Keratinocyte (primary cell): ENCODE results near the gene BTBD10. TPM values are rescaled to one million over a fixed set of nuclear protein-coding genes. Genes with fewer than 3 reads are reported as not detected.

Experiments used
- DNase-seq: peaks from one replicate; pipeline ENCODE4 v3.0.0-alpha.2; 2011; ENCODE audit warnings: low read depth, missing footprints, low spot score
- FAIRE-seq: peaks from 2 replicates; lab custom pipeline; 2011; peaks lifted over from hg19 to GRCh38; lab: Jason Lieb, UNC
- H2AFZ ChIP-seq: 2 replicates; pipeline ENCODE4 v1.6.0; 2012; ENCODE audit warnings: low read length, control low read depth, inconsistent platforms; ENCODE audit not compliant: control insufficient read depth
- H3K27ac ChIP-seq: 2 replicates; pipeline ENCODE4 v1.5.1; 2011; ENCODE audit warnings: low read length; ENCODE audit not compliant: control insufficient read depth, insufficient read depth
- H3K27me3 ChIP-seq: 3 replicates; pipeline ENCODE4 v1.6.0; 2011; ENCODE audit warnings: low read length; ENCODE audit not compliant: control insufficient read depth, insufficient read depth; ENCODE audit errors: extremely low read depth
- H3K36me3 ChIP-seq, 2 experiments: 2 replicates in 1 of 2; 3 replicates in 1 of 2; pipeline ENCODE4 v1.5.1; 2011; ENCODE audit warnings: low read length in 2 of 2, mild to moderate bottlenecking in 1 of 2; ENCODE audit not compliant: control insufficient read depth in 2 of 2, insufficient read depth in 2 of 2; ENCODE audit errors: extremely low read depth in 1 of 2
- H3K4me1 ChIP-seq: 3 replicates; pipeline ENCODE4 v1.5.1; 2011; ENCODE audit warnings: low read length; ENCODE audit not compliant: control insufficient read depth, insufficient read depth; ENCODE audit errors: extremely low read depth
- H3K4me2 ChIP-seq: 3 replicates; pipeline ENCODE4 v1.6.0; 2011; ENCODE audit warnings: low read depth, low read length; ENCODE audit not compliant: control insufficient read depth, insufficient read depth; ENCODE audit errors: extremely low read depth
- H3K4me3 ChIP-seq, 3 experiments: fragments of 200-600 bp in 1 of 3; sonication (generic) in 1 of 3; 2 replicates in 2 of 3; 3 replicates in 1 of 3; pipeline ENCODE4 v1.5.1; 2011 to 2016; ENCODE audit warnings: low read length in 3 of 3, mild to moderate bottlenecking in 3 of 3, control low read depth in 2 of 3, inconsistent platforms in 1 of 3, low read depth in 1 of 3, mixed read lengths in 1 of 3, mixed run types in 1 of 3, moderate library complexity in 1 of 3; ENCODE audit not compliant: control insufficient read depth in 2 of 3, insufficient read depth in 2 of 3; ENCODE audit errors: extremely low read depth in 1 of 3
- H3K79me2 ChIP-seq: 2 replicates; pipeline ENCODE4 v1.6.0; 2012; ENCODE audit warnings: low read length; ENCODE audit not compliant: control insufficient read depth, insufficient read depth
- H3K9ac ChIP-seq: 3 replicates; pipeline ENCODE4 v1.6.0; 2011; ENCODE audit warnings: low read length; ENCODE audit not compliant: control insufficient read depth, insufficient read depth; ENCODE audit errors: extremely low read depth
- H3K9me1 ChIP-seq: 3 replicates; pipeline ENCODE4 v1.6.0; 2011; ENCODE audit warnings: low read length; ENCODE audit not compliant: control insufficient read depth, insufficient read depth; ENCODE audit errors: extremely low read depth
- H3K9me3 ChIP-seq: 2 replicates; pipeline ENCODE4 v1.5.1; 2012; ENCODE audit warnings: low read depth, low read length; ENCODE audit not compliant: control insufficient read depth
- H4K20me1 ChIP-seq: 3 replicates; pipeline ENCODE4 v1.6.0; 2011; ENCODE audit warnings: low read length; ENCODE audit not compliant: control insufficient read depth, insufficient read depth; ENCODE audit errors: extremely low read depth
- CTCF ChIP-seq, 3 experiments: IDR thresholded peaks in 1 of 3; conservative IDR thresholded peaks in 1 of 3; optimal IDR thresholded peaks in 1 of 3; 2 replicates in 2 of 3; 3 replicates in 1 of 3; pipeline versions ENCODE3 to v1.5.1; 2011; ENCODE audit warnings: low read length in 3 of 3, mild to moderate bottlenecking in 3 of 3, moderate library complexity in 2 of 3, control low read depth in 1 of 3, inconsistent platforms in 1 of 3; ENCODE audit not compliant: insufficient read depth in 2 of 3; ENCODE audit errors: extremely low read depth in 1 of 3
- EZH2 ChIP-seq: IDR thresholded peaks from one replicate; pipeline ENCODE4 v1.6.1; 2012; ENCODE audit warnings: inconsistent platforms, mild to moderate bottlenecking, low read length, moderate library complexity
- dilution Hi-C: fragments of 300-500 bp; cut with MboI; formaldehyde crosslinking; loops from one replicate; pipeline ENCODE4 v1.7.0; 2020; ENCODE audit warnings: low sequenced_read_pairs; ENCODE audit not compliant: extremely low pct_ligation_motif_present
- polyA plus RNA-seq, 5 experiments: library from polyadenylated mRNA; depleted of rRNA in 3 of 5; stranded (reverse) in 3 of 5; stranded (forward) in 1 of 5; unstranded in 1 of 5; fragments of >200 nt; gene quantifications; 1 replicate in 1 of 5; 2 replicates in 3 of 5; 3 replicates in 1 of 5; pipeline versions ENCODE4 v1.2.1 to v1.2.3, GENCODE V29; 2011 to 2012; ENCODE audit warnings: missing spikeins in 2 of 5, low read depth in 1 of 5, low replicate concordance in 1 of 5

Gene BTBD10
- polyA plus RNA-seq, 1 donor (not counting 4 experiments of a cell fraction or from before 2014, with no cell fraction given), result 76.0 TPM

DNA sequence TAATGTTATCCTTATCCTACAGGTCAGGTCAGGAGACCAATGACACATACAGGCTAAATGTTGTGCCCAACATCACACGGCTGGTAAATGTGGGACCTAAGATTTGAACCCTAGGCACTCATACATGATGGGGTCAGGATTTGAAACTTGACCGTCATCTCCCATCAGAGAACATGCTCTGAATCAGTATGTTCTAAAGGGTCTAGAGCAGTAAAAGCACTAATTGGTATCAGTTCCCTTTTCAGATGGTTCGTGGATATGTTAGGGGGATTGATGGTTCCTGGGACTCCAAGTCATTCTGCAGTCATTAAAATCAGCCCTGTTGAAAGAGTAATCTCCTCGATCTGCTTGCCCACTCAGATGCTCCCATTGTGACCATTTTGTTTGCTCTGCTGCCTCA, 120.0 kb downstream of the BTBD10 start:
- H3K9me3 ChIP-seq, result no peaks in the 10 kb centered on the region
- H3K27ac ChIP-seq, result no peak overlapping the region
- no peak for TF ChIP-seq CTCF (optimal IDR thresholded peaks at IDR 0.05 in 1 of 3, IDR thresholded peaks at IDR 0.05 in 1 of 3, conservative IDR thresholded peaks at IDR 0.05 in 1 of 3; ENCODE audit: extremely low read depth in 1 of 3, insufficient read depth in 2 of 3, low read length in 3 of 3)
- no peak for TF ChIP-seq EZH2
- no peaks in the 10 kb centered on the region for H3K27me3 ChIP-seq
- H3K4me2 ChIP-seq, result no peak overlapping the region
- peaks cover 6% of the 10 kb centered on the region for H3K9me1 ChIP-seq
- no peak overlapping the region for H3K4me3 ChIP-seq
- H3K79me2 ChIP-seq, result peaks cover 12% of the 10 kb centered on the region
- H3K4me1 ChIP-seq, result peaks cover 21% of the 10 kb centered on the region
- dilution Hi-C loops, result no loop called here
- H4K20me1 ChIP-seq, result peaks cover 3% of the 10 kb centered on the region
- H3K36me3 ChIP-seq, result peaks cover 0 to 17% of the 10 kb centered on the region in 2 experiments
- DNase-seq (no peak), FAIRE-seq (no peak)
- H2AFZ ChIP-seq, result no peak overlapping the region
- no peak overlapping the region for H3K9ac ChIP-seq

DNA sequence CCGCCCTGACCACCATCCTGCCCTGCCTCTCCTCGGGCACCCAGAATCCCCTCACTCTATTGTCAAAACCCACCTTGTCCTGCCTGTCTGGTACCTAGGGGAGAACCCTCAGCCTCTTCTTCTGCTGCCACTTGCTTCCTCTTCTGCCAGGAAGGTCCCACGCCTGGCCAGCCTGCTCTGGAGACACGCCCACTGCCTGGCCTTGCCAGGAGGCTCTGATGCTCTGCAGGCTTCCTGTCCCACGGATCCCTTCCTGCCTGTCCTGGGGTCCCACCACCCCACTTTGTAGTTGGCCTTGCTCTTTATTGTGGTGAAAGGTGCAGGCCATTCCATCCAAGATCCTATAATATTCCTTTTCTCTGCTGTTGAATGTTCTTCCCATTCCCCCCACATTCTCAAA, 122.0 kb downstream of the BTBD10 start:
- Histone ChIP-seq H3K4me3 (no peak overlapping the region), H3K36me3 (peaks cover 0 to 17% of the 10 kb centered on the region in 2 experiments), H3K4me1 (peaks cover 23% of the 10 kb centered on the region), H3K4me2 (no peak overlapping the region), H3K9me1 (peaks cover 6% of the 10 kb centered on the region), H3K9ac (no peak overlapping the region), H3K27me3 (no peaks in the 10 kb centered on the region), H3K79me2 (peaks cover 16% of the 10 kb centered on the region), H3K27ac (no peak overlapping the region), H2AFZ (no peak overlapping the region), H4K20me1 (peaks cover 3% of the 10 kb centered on the region), H3K9me3 (no peaks in the 10 kb centered on the region)
- DNase-seq (no peak), FAIRE-seq (no peak)
- TF ChIP-seq CTCF (optimal IDR thresholded peaks at IDR 0.05 in 1 of 3, IDR thresholded peaks at IDR 0.05 in 1 of 3, conservative IDR thresholded peaks at IDR 0.05 in 1 of 3; ENCODE audit: extremely low read depth in 1 of 3, insufficient read depth in 2 of 3, low read length in 3 of 3) (no peak), EZH2 (no peak)
- dilution Hi-C loops, result no loop called here
